GM10266 (cell line): ENCODE measurements around the gene SUCLG1.

Experiments used
- DNase-seq: peaks from one replicate; pipeline ENCODE4 v3.0.0; 2012; ENCODE audit errors: extremely low spot score
- TF ChIP-seq, protein P1 (sequence below): IDR thresholded peaks from 2 replicates; pipeline ENCODE4 v1.5.1; 2012; ENCODE audit warnings: mild to moderate bottlenecking, low read depth; ENCODE audit not compliant: control insufficient read depth, insufficient read depth; ENCODE audit errors: missing control alignments

The SUCLG1 gene

DNA sequence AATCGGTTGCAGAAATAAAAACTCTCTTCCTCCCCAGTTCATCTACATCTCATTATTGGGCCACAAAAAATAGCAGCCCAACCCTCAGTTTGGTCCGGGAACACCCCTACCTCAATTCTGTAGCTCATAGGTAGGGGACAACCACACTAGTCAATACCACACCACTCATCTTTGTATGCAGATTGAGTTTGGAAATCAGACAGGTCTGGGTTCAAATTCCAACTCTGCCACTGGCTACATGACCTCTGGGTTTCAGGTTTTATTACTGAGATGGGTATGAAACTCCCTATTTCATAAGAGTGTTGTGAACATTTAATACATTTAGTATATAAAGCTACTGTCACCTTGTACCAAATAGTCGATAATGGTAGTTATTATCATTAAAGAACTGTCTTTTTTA is 2.2 kb upstream of the SUCLG1 start:
- TF ChIP-seq, protein P1, sequence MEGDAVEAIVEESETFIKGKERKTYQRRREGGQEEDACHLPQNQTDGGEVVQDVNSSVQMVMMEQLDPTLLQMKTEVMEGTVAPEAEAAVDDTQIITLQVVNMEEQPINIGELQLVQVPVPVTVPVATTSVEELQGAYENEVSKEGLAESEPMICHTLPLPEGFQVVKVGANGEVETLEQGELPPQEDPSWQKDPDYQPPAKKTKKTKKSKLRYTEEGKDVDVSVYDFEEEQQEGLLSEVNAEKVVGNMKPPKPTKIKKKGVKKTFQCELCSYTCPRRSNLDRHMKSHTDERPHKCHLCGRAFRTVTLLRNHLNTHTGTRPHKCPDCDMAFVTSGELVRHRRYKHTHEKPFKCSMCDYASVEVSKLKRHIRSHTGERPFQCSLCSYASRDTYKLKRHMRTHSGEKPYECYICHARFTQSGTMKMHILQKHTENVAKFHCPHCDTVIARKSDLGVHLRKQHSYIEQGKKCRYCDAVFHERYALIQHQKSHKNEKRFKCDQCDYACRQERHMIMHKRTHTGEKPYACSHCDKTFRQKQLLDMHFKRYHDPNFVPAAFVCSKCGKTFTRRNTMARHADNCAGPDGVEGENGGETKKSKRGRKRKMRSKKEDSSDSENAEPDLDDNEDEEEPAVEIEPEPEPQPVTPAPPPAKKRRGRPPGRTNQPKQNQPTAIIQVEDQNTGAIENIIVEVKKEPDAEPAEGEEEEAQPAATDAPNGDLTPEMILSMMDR, result no peak

GRCh38 chr2:84460670-84461069 is 1.6 kb upstream of the SUCLG1 start:
- TF ChIP-seq, protein P1, result no peak
- DNase-seq, result no peak

More for the DNA sequence above, 2.2 kb upstream of the SUCLG1 start:
- DNase-seq, result no peak

DNA sequence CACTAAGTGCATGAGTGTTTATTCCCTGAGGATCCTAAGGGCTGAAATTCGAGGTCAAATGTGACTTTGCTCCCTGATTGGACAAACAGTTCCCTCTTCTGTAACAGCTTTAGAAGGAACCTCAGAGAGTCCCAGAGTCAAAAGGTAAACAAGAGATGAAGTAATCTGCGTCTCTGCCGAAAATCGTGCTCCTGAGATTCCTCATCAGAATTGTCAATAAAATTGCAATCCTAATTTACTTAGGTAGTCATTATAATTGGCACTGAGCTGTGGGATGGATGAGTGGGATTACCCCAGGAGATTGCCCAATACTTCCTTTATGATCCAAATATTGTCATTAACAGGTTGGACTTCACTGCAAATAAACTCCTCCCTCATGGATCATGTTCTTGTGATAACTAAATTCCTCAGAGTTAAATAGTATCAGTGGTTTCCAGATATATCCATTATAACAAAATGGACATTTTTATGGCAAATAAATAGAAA is 907 bp upstream of the SUCLG1 start:
- TF ChIP-seq, protein P1, result no peak
- no peak for DNase-seq

GRCh38 chr2:84458551-84459017 is 496 bp downstream of the SUCLG1 start:
- peak; percentile 13 for DNase-seq
- TF ChIP-seq, protein P1, result no peak

- DNase-seq, result no peak
- TF ChIP-seq, protein P1, result no peak
Observed at GRCh38 chr2:84457686-84458085, 1.4 kb downstream of the SUCLG1 start.

- TF ChIP-seq, protein P1, result no peak
- DNase-seq, result no peak
Observed at GRCh38 chr2:84456156-84456555, 2.9 kb downstream of the SUCLG1 start.

- TF ChIP-seq, protein P1, result no peak
- DNase-seq, result no peak
Observed at GRCh38 chr2:84454581-84454980, 4.5 kb downstream of the SUCLG1 start.
